ENCODE measurements around the gene CELF4.

GRCh38 chr18:37280701-37281393 lies 284.8 kb downstream of the CELF4 start:
- TF ChIP-seq CTCF (IDR thresholded peaks at IDR 0.05) (no peak), POLR2AphosphoS5 (IDR thresholded peaks at IDR 0.05) (no peak), POLR2A (IDR thresholded peaks at IDR 0.05) (no peak)

Data from upper lobe of left lung (tissue), 4 donors.